ENCODE measurements around the gene MTX1.
"Not testable (repeated sequence)": the region's sequence is repeated elsewhere in the genome, so short reads cannot be mapped to it uniquely, and the experiment has no call there.

The MTX1 gene

GRCh38 chr1:155208541-155209311, at the start of gene MTX1:
TSS of gene MTX1 (plus strand) at chr1:155208695. CDS start at chr1:155208805, 110 bp downstream.
- DNase-seq (ENCODE audit: low spot score) = peak; percentile 83

- no peak for DNase-seq (ENCODE audit: low spot score)
These were observed 49.5 kb upstream of the MTX1 start for GRCh38 chr1:155158991-155159390.

- no peak for DNase-seq (ENCODE audit: low spot score)
These were observed 48.4 kb upstream of the MTX1 start for GRCh38 chr1:155160128-155160527.

- DNase-seq (ENCODE audit: low spot score) = not testable (repeated sequence)
These were observed 45.9 kb upstream of the MTX1 start for GRCh38 chr1:155162631-155163030.

GRCh38 chr1:155163785-155164184, 44.7 kb upstream of the MTX1 start:
- not testable (repeated sequence) for DNase-seq (ENCODE audit: low spot score)

- not testable (repeated sequence) for DNase-seq (ENCODE audit: low spot score)
These were observed 43.9 kb upstream of the MTX1 start for GRCh38 chr1:155164625-155165024.

- no peak for DNase-seq (ENCODE audit: low spot score)
These were observed 42.4 kb upstream of the MTX1 start for GRCh38 chr1:155166051-155166470.

- peak; percentile 34 for DNase-seq (ENCODE audit: low spot score)
These were observed 41.9 kb upstream of the MTX1 start for GRCh38 chr1:155166471-155167165.

- DNase-seq (ENCODE audit: low spot score) = peak; percentile 87
These were observed 41.1 kb upstream of the MTX1 start for GRCh38 chr1:155167166-155168104.

GRCh38 chr1:155168105-155168445, 40.4 kb upstream of the MTX1 start:
- DNase-seq (ENCODE audit: low spot score) = not testable (repeated sequence)

- no peak for DNase-seq (ENCODE audit: low spot score)
These were observed 39.9 kb upstream of the MTX1 start for GRCh38 chr1:155168456-155169210.

- DNase-seq (ENCODE audit: low spot score) = no peak
These were observed 39.0 kb upstream of the MTX1 start for GRCh38 chr1:155169541-155169940.

- DNase-seq (ENCODE audit: low spot score) = peak; percentile 0
These were observed 38.3 kb upstream of the MTX1 start for GRCh38 chr1:155170101-155170785.

GRCh38 chr1:155170806-155171205, 37.7 kb upstream of the MTX1 start:
- no peak for DNase-seq (ENCODE audit: low spot score)

GRCh38 chr1:155171836-155172731, 36.4 kb upstream of the MTX1 start:
- peak; percentile 0 for DNase-seq (ENCODE audit: low spot score)

- peak; percentile 97 for DNase-seq (ENCODE audit: low spot score)
These were observed 35.6 kb upstream of the MTX1 start, which contains the start of gene KRTCAP2 for GRCh38 chr1:155172732-155173477. TSS of gene KRTCAP2 (minus strand) at chr1:155173304. CDS start at chr1:155173224, 80 bp downstream.

GRCh38 chr1:155173478-155174323, 34.8 kb upstream of the MTX1 start, which contains the start of gene TRIM46:
TSS of gene TRIM46 (plus strand) at chr1:155173849. CDS start at chr1:155173967, 118 bp downstream.
- peak; percentile 73 for DNase-seq (ENCODE audit: low spot score)

All from germinal center (tissue), 1 donor.